Stimulated activated CD4-positive, alpha-beta T cell treated with anti-CD3 and anti-CD28 coated beads, TNF-alpha, amount 100 ng/mL, for 24 hours (primary cell): ENCODE measurements around the gene SLC25A21.

ENCODE experiments used
- DNase-seq, 3 experiments: peaks; one replicate each; pipeline ENCODE4 v3.0.0-alpha.2; 2020; ENCODE audit warnings: low read depth in 3 of 3

SLC25A21 gene

GRCh38 chr14:37046815-37047214, 125.6 kb downstream of the SLC25A21 start:
- DNase-seq = no peak

DNA sequence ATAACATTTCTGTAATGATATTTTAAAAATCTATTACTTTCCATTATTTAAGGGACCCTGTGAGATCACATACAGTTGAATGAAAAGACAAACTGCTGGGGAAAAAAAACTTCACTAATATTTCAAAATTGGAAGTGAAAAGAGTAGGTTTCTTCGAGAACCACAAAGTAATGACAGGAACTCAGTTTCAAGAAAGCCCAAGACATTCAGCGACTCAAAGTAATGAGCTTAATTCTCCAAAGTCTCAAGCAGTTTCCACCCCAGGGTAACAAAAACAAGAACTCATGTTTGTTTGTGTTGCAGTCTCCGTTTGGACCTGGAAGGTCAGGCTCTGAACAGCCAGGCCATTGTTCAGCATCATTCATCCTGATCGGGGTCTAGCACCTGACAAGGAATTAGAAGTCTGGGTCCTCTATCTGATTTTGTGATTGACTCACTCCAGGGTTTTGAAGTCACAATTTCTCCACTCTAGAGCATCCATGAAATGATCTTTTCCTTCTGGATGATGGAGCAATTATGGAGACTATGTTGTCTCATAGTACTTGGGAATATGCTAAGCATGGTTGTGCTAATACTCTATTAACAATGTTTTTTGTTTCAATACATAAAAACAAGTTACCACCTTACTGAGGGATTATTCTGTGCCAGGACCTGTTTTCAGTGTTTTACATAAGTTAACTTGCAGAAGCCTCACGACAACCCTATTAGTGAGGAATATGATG, 126.9 kb downstream of the SLC25A21 start:
- no peak for DNase-seq

GRCh38 chr14:37037636-37038387, 134.6 kb downstream of the SLC25A21 start:
- DNase-seq = no peak

DNA sequence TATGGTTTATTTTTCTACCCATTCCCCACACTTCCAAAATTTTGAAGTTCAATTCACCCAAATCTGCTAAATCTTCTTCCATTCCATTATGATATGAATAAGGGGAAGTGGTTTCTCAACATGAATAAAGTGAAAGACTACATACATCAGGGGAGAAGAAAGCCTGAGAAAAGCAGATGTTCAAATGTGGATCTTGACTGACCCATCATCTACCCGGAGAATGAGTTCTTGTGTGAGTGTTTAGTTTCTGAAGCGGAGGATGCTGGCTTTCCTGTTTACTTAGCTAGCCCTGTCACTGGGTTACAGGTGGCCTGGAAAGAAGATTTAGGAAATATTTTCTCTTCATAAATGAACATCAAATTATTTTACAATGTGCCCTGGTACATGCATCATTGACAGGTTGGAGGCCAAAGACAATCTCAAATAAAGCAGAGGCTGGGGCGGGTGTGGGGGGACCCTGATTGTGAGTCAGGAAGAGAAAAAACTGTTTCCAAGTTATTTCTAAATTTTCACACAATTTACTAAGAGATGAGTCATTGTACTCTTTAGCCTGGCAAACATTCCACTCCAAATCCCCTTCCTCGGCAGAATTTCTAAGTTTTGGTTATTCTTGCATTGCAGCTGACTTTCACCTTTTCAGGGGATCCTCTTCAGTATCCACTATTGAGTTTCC, 135.6 kb downstream of the SLC25A21 start:
- DNase-seq = no peak

DNA sequence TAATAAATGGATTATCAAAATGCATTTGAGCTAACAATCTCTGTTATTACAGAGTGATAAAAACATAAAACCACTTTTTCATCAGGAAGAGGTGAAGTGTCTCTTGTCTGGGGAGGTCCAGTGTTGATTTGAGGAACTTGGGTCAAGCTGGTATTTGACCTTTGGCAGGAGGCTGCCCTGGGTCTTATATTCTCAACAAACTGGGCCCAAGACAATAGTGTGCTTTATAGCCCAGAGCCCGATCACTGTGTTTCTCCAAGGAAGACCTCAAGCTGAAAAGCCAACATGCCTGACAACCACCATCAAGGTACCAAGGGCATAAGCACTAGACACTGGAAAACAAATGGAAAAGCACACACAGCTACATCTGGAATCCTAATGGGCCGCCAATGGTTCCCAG, 137.0 kb downstream of the SLC25A21 start:
- DNase-seq = no peak

GRCh38 chr14:37034410-37035285, 137.8 kb downstream of the SLC25A21 start:
- no peak for DNase-seq

DNA sequence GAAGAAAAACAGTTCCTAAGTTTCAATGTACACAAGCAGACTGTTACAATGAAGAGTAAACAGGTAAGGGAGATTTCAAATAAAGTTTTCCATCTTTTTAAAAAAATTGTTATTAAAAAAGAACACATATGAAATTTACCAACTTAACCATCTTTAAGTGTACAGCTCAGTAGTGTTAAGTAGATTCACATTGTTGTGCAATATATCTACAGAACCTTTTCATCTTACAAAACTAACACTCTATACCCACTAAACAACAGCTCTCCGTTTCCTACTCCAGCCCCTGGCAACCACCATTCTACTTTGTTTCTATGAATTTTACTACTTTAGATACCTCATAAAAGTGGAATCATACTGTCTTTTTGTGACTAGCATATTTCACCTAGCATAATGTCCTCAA, 139.5 kb downstream of the SLC25A21 start:
- DNase-seq = no peak

GRCh38 chr14:37027188-37027824, 145.1 kb downstream of the SLC25A21 start:
- DNase-seq = no peak

DNA sequence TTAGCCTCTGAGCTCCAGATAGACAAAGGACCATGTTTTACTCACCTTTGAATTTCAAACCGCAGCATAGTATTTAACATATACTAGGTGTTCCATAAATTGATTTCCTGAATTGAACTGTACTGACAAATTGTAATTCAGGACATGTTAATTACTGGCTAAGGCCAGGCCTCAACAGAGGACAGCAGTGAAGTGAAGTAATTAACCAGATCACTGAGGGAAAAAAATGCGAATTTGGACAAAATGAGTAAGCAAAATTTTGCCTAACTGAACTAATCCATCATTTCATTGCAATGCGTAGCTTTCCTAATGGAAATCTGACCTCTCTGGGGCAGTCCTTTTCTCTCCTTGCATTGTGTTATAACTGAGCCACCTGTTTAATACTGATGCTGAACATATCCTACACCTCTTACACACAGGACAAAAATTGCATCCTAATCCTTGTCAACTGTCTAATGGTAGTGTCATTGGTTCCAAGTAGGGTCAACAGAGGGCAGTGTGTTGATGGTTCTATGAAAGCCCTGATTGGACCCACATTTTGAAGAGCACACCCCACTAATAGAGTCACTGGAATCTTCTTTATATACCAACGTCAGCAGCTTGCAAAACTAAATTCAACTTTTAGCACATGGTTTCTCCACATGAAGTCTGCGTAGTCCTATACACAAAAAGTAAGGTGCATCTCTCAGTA, 148.4 kb downstream of the SLC25A21 start:
- DNase-seq = no peak

- DNase-seq = no peak
These were observed 151.0 kb downstream of the SLC25A21 start for GRCh38 chr14:37021390-37021789.

DNA sequence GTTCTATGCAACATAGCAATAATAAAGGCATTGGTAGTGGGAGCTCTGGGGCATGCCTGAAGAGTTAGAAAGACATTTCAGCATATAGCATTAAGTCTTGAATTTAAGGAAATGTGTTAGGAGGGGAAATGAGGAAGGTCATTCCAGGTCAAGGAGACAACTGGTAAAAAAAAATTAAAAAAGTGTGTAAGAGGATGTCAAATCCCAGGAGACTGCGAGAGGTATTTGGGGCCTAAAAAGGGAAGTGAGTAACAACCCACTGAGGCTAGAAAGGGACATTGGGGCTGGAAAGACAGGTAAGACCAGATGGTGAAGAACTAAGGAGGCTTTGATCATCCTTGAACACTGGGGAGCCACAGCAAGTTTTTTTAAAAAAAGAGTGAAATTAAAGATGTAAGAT, 152.9 kb downstream of the SLC25A21 start:
- no peak for DNase-seq

GRCh38 chr14:37018571-37019240, 153.7 kb downstream of the SLC25A21 start:
- no peak for DNase-seq

- no peak for DNase-seq
These were observed 159.3 kb downstream of the SLC25A21 start for GRCh38 chr14:37013078-37013477.

DNA sequence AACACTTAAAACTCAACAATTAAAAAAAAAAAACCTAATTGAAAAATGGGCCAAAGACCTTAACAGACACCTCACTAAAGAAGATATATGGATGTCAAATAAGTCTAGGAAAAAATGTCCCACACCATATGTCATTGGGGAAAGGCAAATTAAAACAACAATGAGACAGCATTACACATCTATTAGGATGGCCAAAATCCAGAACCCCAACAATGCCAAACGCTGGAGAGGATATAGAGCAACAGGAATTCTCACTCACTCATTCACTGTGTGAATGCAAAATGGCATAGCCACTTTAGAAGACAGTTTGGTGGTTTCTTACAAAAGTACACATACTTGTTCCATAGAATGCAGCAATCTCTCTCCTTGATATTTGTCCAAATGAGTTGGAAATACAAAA, 173.7 kb downstream of the SLC25A21 start:
- no peak for DNase-seq

DNA sequence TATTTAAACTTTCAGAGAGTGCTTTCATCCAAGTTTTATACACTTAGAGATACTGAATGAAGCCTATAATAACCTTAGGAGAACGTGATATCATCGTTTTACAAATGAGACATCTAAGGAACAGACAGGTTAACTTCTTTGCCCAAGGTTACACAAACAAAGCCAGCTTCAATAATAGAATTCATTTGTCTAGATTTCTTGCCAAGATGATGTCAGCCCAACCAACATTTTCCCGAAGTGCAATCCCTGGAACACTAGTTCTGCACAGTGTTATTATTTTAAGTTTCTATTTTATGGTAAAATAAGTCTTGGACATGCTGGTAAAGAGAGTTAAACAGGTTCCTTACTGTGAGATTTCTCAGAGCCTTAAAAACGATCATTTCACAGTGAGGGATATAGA, 174.6 kb downstream of the SLC25A21 start:
- no peak for DNase-seq

DNA sequence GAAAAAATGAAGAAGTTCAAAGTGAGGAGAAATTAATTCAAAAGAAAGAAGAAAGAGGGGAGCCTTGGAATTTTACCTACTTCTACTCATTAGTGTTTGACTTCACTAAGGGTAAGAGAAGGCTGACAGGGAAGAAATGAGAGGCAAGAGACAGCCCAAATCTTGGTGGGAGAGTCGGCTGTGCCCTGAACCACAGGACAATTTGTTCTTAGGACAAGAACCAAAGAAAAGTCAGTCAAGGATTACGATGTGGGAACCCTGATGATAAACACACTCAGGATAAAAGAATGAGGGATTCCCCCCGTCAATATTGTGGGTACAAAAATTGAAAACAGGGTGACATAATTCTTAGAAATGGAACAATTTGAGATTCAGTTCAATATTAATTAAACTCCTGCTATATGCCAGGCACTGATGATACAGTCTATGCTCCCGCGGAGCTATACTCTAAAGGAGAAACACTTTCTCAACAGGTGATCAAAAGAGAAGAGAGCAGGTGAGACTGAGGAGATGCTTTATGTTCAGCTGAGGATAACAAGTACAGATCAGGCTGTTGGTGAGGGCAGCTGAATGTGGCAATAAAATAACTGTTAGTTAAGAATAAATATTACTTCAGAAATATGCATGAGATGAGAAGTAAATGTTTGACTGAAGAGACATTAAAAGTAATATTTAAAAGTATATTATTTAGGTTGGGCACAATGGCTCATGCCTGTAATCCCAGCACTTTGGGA, 175.4 kb downstream of the SLC25A21 start:
- DNase-seq = no peak

GRCh38 chr14:36996133-36996856, 176.1 kb downstream of the SLC25A21 start:
- no peak for DNase-seq

GRCh38 chr14:36989806-36990205, 182.6 kb downstream of the SLC25A21 start:
- no peak for DNase-seq

- DNase-seq = no peak
These were observed 183.4 kb downstream of the SLC25A21 start for GRCh38 chr14:36988989-36989388.
